NCI-H1092 treated with DMSO at 0.1 percent for 48 hours (cell line): ENCODE results near the gene F12.
"Not testable (repeated sequence)": the region's sequence is repeated elsewhere in the genome, so short reads cannot be mapped to it uniquely, and the experiment has no call there.

ENCODE experiments used
- DNase-seq: peaks from one replicate; lab custom pipeline; 2025; lab: John Stamatoyannopoulos, UW

Gene F12

GRCh38 chr5:177432143-177432838, 22.9 kb upstream of the F12 start:
- DNase-seq, result no peak

- DNase-seq, result no peak
Measured at GRCh38 chr5:177431317-177432142, 22.2 kb upstream of the F12 start.

GRCh38 chr5:177430972-177431316, 21.6 kb upstream of the F12 start:
- DNase-seq, result no peak

GRCh38 chr5:177430140-177430951, 21.0 kb upstream of the F12 start:
- no peak for DNase-seq

- no peak for DNase-seq
Measured at GRCh38 chr5:177429248-177430040, 20.1 kb upstream of the F12 start.

GRCh38 chr5:177428574-177429217, 19.3 kb upstream of the F12 start:
- DNase-seq, result no peak

GRCh38 chr5:177427919-177428573, 18.7 kb upstream of the F12 start:
- no peak for DNase-seq

GRCh38 chr5:177427211-177427822, 18.0 kb upstream of the F12 start:
- no peak for DNase-seq

GRCh38 chr5:177426566-177427210, 17.3 kb upstream of the F12 start, which contains the start of gene GRK6:
Gene GRK6 (plus strand): TSS chr5:177426676. CDS start chr5:177426846, 170 bp downstream.
- DNase-seq, result no peak

- peak; percentile 99 for DNase-seq
Measured at GRCh38 chr5:177425801-177426565, 16.6 kb upstream of the F12 start.

- no peak for DNase-seq
Measured at GRCh38 chr5:177425196-177425800, 15.9 kb upstream of the F12 start.

- DNase-seq, result no peak
Measured at GRCh38 chr5:177423671-177424070, 14.3 kb upstream of the F12 start.

GRCh38 chr5:177421062-177421798, 11.9 kb upstream of the F12 start:
- DNase-seq, result no peak

GRCh38 chr5:177420472-177420871, 11.1 kb upstream of the F12 start:
- not testable (repeated sequence) for DNase-seq

GRCh38 chr5:177419046-177419445, 9.7 kb upstream of the F12 start:
- DNase-seq, result no peak

GRCh38 chr5:177417081-177417480, 7.7 kb upstream of the F12 start:
- not testable (repeated sequence) for DNase-seq

- no peak for DNase-seq
Measured at GRCh38 chr5:177414481-177414880, 5.1 kb upstream of the F12 start.
